Vagina (tissue), 2 donors: ENCODE results near the gene SIRT1.

ENCODE experiments used
- POLR2A ChIP-seq, 2 donors: fragments of 450-650 bp; IDR thresholded peaks; one replicate each; pipeline ENCODE4 v1.6.1; 2017; ENCODE audit warnings: antibody characterized with exemption in 2 of 2, mild to moderate bottlenecking in 2 of 2, moderate library complexity in 2 of 2
- POLR2AphosphoS5 ChIP-seq, 2 donors: sonication (generic); formaldehyde crosslinking; IDR thresholded peaks; one replicate each; pipeline ENCODE4 v1.9.0; 2017; ENCODE audit warnings: antibody characterized with exemption in 2 of 2, mild to moderate bottlenecking in 2 of 2, low read depth in 1 of 2; ENCODE audit not compliant: insufficient read depth in 1 of 2
- TF ChIP-seq, protein P1 (sequence below), 3 experiments: fragments of 450-650 bp in 2 of 3; fragments of 200-600 bp in 1 of 3; sonication (generic) in 1 of 3; IDR thresholded peaks; one replicate each; pipeline ENCODE4 v1.5.1; 2017 to 2019; ENCODE audit warnings: antibody characterized with exemption in 3 of 3, mild to moderate bottlenecking in 2 of 3, moderate library complexity in 2 of 3

DNA sequence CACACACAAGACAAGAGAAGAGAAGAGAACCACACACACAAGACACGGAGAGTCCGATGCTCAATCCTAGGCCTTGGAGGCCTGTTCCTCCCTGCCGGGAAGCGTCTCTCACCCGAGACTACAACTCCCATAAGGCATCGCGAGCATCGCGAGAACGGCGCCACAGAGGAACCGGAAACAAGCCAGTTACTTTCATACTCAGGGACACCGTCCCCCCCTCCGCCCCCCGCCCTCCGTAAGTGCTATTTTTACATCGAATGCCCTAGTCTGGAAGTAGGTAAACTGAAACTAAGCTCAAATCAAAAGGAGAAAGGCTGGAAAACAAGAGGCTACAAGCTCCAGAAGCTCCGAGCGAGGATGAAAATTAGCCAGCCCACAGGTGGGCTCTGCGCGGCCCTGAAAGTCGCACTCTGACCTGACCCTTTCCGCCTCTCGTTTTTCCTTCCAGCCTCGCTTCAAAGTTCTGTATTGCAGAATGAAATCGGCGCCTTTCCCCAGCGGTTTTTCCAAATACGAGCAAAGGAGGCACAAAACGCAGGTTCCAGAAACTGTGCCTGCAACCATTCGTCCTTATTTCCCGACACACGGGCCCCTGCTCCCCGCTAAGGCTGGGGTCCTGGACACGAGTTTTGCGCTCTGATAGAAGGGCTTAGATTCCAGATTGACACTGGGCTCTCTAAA lies 35.0 kb upstream of the SIRT1 start:
- TF ChIP-seq, protein P1, sequence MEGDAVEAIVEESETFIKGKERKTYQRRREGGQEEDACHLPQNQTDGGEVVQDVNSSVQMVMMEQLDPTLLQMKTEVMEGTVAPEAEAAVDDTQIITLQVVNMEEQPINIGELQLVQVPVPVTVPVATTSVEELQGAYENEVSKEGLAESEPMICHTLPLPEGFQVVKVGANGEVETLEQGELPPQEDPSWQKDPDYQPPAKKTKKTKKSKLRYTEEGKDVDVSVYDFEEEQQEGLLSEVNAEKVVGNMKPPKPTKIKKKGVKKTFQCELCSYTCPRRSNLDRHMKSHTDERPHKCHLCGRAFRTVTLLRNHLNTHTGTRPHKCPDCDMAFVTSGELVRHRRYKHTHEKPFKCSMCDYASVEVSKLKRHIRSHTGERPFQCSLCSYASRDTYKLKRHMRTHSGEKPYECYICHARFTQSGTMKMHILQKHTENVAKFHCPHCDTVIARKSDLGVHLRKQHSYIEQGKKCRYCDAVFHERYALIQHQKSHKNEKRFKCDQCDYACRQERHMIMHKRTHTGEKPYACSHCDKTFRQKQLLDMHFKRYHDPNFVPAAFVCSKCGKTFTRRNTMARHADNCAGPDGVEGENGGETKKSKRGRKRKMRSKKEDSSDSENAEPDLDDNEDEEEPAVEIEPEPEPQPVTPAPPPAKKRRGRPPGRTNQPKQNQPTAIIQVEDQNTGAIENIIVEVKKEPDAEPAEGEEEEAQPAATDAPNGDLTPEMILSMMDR (IDR thresholded peaks at IDR 0.05), result no peak
- TF ChIP-seq POLR2AphosphoS5 (IDR thresholded peaks at IDR 0.05; ENCODE audit: insufficient read depth in 1 of 2, low read depth in 1 of 2) (peak; percentile 76 to 92), POLR2A (IDR thresholded peaks at IDR 0.05) (peak in 1 of 2 donors; percentile 71)
